Spleen (tissue), 11 donors: ENCODE data around the gene RWDD2A. TPM values are rescaled to one million over a fixed set of nuclear protein-coding genes. Genes with fewer than 3 reads are reported as not detected.

Experiments
- DNase-seq: peaks from one replicate; pipeline ENCODE4 v3.0.0-alpha.2; 2020
- H3K27ac ChIP-seq, 8 donors: fragments of 200-600 bp; sonication (generic) in 7 of 8; 1 replicate in 4 of 8; 2 replicates in 4 of 8; pipeline versions ENCODE4 v1.5.0 to v1.8.0; 2016 to 2021; ENCODE audit warnings: inconsistent platforms in 4 of 8, mild to moderate bottlenecking in 4 of 8, moderate library complexity in 1 of 8
- H3K27me3 ChIP-seq, 7 donors: fragments of 200-600 bp; sonication (generic) in 6 of 7; replicated peaks in 1 of 7; 1 replicate in 4 of 7; 2 replicates in 3 of 7; pipeline versions ENCODE4 v1.5.0 to v1.8.0; 2016 to 2021; ENCODE audit warnings: inconsistent platforms in 3 of 7, mild to moderate bottlenecking in 1 of 7
- H3K36me3 ChIP-seq, 6 donors: fragments of 200-600 bp; sonication (generic) in 5 of 6; 1 replicate in 4 of 6; 2 replicates in 2 of 6; pipeline versions ENCODE4 v1.5.0 to v1.8.0; 2016 to 2021; ENCODE audit warnings: inconsistent platforms in 2 of 6
- H3K4me1 ChIP-seq, 6 donors: fragments of 200-600 bp; sonication (generic) in 5 of 6; 1 replicate in 3 of 6; 2 replicates in 3 of 6; pipeline versions ENCODE4 v1.5.0 to v1.8.0; 2016 to 2021; ENCODE audit warnings: inconsistent platforms in 3 of 6
- H3K4me3 ChIP-seq, 8 donors: fragments of 200-600 bp; sonication (generic) in 7 of 8; 1 replicate in 4 of 8; 2 replicates in 4 of 8; pipeline versions ENCODE4 v1.5.0 to v1.8.0; 2016 to 2021; ENCODE audit warnings: inconsistent platforms in 4 of 8, mild to moderate bottlenecking in 4 of 8, moderate library complexity in 2 of 8
- H3K9me3 ChIP-seq, 8 donors: fragments of 200-600 bp; sonication (generic) in 7 of 8; 1 replicate in 4 of 8; 2 replicates in 4 of 8; pipeline versions ENCODE4 v1.5.0 to v1.8.0; 2016 to 2021; ENCODE audit warnings: inconsistent platforms in 4 of 8
- POLR2A ChIP-seq, 3 donors: fragments of 450-650 bp; IDR thresholded peaks; one replicate each; pipeline ENCODE4 v1.5.1; 2017; ENCODE audit warnings: antibody characterized with exemption in 3 of 3, mild to moderate bottlenecking in 1 of 3
- POLR2AphosphoS5 ChIP-seq, 3 donors: sonication (generic); formaldehyde crosslinking; IDR thresholded peaks; one replicate each; pipeline ENCODE4 v1.5.1; 2017; ENCODE audit warnings: antibody characterized with exemption in 3 of 3
- WGBS, 5 donors: extraction: QIAGEN DNeasy Blood & Tissue Kit in 3 of 5; methylation state at CpG; one replicate each; pipeline versions ENCODE4 v1.1.5 to v1.1.7; 2013 to 2018; 5-methylcytosine and 5-hydroxymethylcytosine counted together
- intact Hi-C: fragments of 100-400 bp; cut with DNase I; formaldehyde crosslinking; loops from one replicate; pipeline ENCODE4 v1.15.0; 2023; ENCODE audit warnings: low total_unique reads
- polyA plus RNA-seq, 3 donors: library from polyadenylated mRNA; stranded (reverse); fragments of 200-250 nt; gene quantifications; one replicate each; pipeline ENCODE4 v1.2.1, GENCODE V29; 2013
- total RNA-seq, 7 donors: library from RNA; depleted of rRNA in 3 of 7; stranded (reverse); fragments of >200 nt in 3 of 7; fragmentation: NEBNext Ultra II Directional in 4 of 7; extraction: Animal tissue kit (Norgen Biotek cat#: 25700) in 4 of 7; gene quantifications; one replicate each; pipeline versions ENCODE4 v1.1.0 to v1.2.1, GENCODE V29; 2016 to 2021
- TF ChIP-seq, protein P1 (sequence below), 11 experiments: fragments of 200-600 bp in 7 of 11; fragments of 450-650 bp in 4 of 11; sonication (generic) in 4 of 11; IDR thresholded peaks in 8 of 11; conservative IDR thresholded peaks in 3 of 11; 1 replicate in 7 of 11; 2 replicates in 4 of 11; pipeline versions ENCODE4 v1.4.0 to v1.8.0; 2016 to 2021; ENCODE audit warnings: antibody characterized with exemption in 11 of 11, inconsistent platforms in 4 of 11, mild to moderate bottlenecking in 1 of 11
- donor health status: healthy with polysubstance abuse.
- donor health status: DM: no; HTN: no; CAD: no; lungs with moderate emphysema.
- donor health status: DM: no; HTN: no; CAD: no.
- donor health status: Bipolar disorder and iron deficiency.
- donor health status: healthy.
- donor health status: DM: no; HTN: no; CAD: no.
- donor health status: DM: yes; HTN: yes; CAD: no.

The RWDD2A gene
- total and polyA plus RNA-seq, 10 donors = 1.9 to 4.2 (median 2.7) TPM

DNA sequence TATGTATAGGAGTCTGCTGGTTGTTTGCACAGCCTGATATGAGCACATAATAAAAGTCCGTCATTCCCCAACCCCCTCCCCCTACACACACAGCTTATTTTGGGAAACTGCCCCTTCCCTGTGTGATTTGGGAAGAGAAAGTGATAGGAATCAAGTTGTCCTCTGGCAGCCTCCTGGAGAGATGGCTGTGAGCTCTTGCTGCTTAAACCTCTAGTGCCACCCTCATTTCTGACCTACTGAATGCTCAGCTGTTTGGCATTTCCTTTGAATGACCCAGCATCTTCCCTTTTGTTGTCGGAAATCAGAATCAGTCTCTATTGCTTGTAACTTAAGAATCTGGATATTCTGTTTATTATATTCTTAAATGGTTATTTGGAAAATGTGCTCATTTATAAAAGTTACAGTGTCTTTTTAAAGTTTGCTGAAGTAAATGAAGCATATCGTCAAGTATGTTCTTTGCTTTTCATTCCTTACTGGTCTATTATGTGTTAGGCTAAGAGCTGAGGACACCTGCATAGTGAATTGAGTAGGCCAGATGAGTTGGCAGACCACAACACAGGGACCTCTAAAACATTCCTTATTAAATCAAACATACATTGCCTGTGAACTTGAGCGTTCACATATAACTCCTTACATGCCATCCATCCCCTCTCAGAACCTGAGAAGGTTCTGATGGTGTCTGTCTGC is 5.5 kb downstream of the RWDD2A start:
- WGBS, 5 donors = 87 to 91% (median 88%) methylated on average over 4 of the region's 4 CpGs
- no peaks in the 10 kb centered on the region for H3K9me3 ChIP-seq
- H3K36me3 ChIP-seq = peaks cover 0 to 14% (median 0%) of the 10 kb centered on the region in 6 donors
- intact Hi-C loops = loop anchor here (10.0 kb wide), 1 partner anchor 124 kb away; no protein-coding TSS in a partner anchor
- H3K27ac ChIP-seq = no peak overlapping the region
- H3K27me3 ChIP-seq = no peaks in the 10 kb centered on the region
- no peak overlapping the region for H3K4me3 ChIP-seq
- TF ChIP-seq POLR2AphosphoS5 (IDR thresholded peaks at IDR 0.05) (no peak), POLR2A (IDR thresholded peaks at IDR 0.05) (no peak)
- TF ChIP-seq, protein P1, sequence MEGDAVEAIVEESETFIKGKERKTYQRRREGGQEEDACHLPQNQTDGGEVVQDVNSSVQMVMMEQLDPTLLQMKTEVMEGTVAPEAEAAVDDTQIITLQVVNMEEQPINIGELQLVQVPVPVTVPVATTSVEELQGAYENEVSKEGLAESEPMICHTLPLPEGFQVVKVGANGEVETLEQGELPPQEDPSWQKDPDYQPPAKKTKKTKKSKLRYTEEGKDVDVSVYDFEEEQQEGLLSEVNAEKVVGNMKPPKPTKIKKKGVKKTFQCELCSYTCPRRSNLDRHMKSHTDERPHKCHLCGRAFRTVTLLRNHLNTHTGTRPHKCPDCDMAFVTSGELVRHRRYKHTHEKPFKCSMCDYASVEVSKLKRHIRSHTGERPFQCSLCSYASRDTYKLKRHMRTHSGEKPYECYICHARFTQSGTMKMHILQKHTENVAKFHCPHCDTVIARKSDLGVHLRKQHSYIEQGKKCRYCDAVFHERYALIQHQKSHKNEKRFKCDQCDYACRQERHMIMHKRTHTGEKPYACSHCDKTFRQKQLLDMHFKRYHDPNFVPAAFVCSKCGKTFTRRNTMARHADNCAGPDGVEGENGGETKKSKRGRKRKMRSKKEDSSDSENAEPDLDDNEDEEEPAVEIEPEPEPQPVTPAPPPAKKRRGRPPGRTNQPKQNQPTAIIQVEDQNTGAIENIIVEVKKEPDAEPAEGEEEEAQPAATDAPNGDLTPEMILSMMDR (IDR thresholded peaks at IDR 0.05 in 8 of 11, conservative IDR thresholded peaks at IDR 0.05 in 3 of 11) = no peak
- DNase-seq = no peak
- peaks cover 6 to 19% (median 13%) of the 10 kb centered on the region in 6 donors for H3K4me1 ChIP-seq

DNA sequence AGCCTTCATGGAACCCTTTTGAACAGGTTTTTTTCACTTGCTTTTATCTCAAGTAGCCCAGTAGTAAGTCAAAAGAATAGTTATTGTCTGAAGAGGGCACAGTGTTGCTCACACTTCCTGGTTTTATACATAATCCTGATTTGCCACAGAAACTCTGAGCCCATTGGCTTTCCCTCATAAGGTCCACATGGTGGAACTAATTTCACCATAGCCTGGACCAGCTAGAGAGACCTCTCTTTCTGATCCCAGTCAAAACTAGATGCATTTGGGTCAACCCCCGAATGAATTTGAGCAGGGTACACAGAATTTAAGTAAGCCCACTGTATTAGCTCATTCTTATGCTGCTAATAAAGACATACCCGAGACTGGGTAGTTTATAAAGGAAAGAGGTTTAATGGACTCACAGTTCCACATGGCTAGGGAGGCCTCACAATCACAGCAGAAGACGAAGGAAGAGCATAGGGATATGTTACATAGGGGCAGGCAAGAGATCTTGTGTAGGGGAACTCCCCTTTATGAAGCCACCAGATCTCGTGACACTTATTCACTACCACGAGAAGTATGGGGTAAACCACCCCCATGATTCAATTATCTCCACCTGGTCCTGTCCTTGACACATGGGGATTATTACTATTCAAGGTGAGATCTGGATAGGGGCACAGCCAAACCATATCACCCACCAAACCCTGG is 6.2 kb downstream of the RWDD2A start:
- peaks cover 0 to 14% (median 0%) of the 10 kb centered on the region in 6 donors for H3K36me3 ChIP-seq
- no peak overlapping the region for H3K27ac ChIP-seq
- 78 to 86% (median 79%) methylated on average over 5 of the region's 5 CpGs for WGBS, 5 donors
- H3K27me3 ChIP-seq = no peaks in the 10 kb centered on the region
- intact Hi-C loops = loop anchor here (10.0 kb wide), 1 partner anchor 125 kb away; no protein-coding TSS in a partner anchor
- H3K4me3 ChIP-seq = no peak overlapping the region
- no peak for DNase-seq
- no peaks in the 10 kb centered on the region for H3K9me3 ChIP-seq
- TF ChIP-seq, protein P1 (IDR thresholded peaks at IDR 0.05 in 8 of 11, conservative IDR thresholded peaks at IDR 0.05 in 3 of 11) = no peak
- no peak for TF ChIP-seq POLR2A (IDR thresholded peaks at IDR 0.05)
- TF ChIP-seq POLR2AphosphoS5 (IDR thresholded peaks at IDR 0.05) = no peak
- H3K4me1 ChIP-seq = peaks cover 2 to 13% (median 7%) of the 10 kb centered on the region in 6 donors

DNA sequence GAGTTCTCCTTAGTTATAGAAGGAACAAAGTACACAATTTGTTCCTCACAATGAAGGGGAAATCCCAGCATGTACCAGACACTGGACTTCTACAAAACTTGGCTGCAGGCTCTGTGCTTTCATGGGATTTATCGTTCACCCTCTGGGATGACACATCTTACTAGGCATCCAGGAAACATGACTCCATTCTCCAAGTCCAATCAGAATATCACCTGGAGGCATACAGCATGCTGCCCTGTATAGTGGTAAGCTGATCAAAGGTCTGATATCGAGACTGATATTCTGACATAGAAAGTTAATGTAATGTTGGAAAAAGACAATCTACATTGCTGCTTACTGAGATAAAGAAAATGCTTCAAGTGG is 6.7 kb downstream of the RWDD2A start:
- intact Hi-C loops = loop anchor here (10.0 kb wide), 1 partner anchor 125 kb away; no protein-coding TSS in a partner anchor
- H3K27me3 ChIP-seq = no peaks in the 10 kb centered on the region
- peaks cover 0 to 14% (median 0%) of the 10 kb centered on the region in 6 donors for H3K36me3 ChIP-seq
- peaks cover 0 to 7% (median 3%) of the 10 kb centered on the region in 6 donors for H3K4me1 ChIP-seq
- no peak overlapping the region for H3K27ac ChIP-seq
- 88 to 95% (median 93%) methylated on average over 2 of the region's 2 CpGs for WGBS, 5 donors
- TF ChIP-seq, protein P1 (IDR thresholded peaks at IDR 0.05 in 8 of 11, conservative IDR thresholded peaks at IDR 0.05 in 3 of 11) = no peak
- no peak for TF ChIP-seq POLR2A (IDR thresholded peaks at IDR 0.05)
- no peak for TF ChIP-seq POLR2AphosphoS5 (IDR thresholded peaks at IDR 0.05)
- no peak for DNase-seq
- H3K9me3 ChIP-seq = no peaks in the 10 kb centered on the region
- H3K4me3 ChIP-seq = no peak overlapping the region

DNA sequence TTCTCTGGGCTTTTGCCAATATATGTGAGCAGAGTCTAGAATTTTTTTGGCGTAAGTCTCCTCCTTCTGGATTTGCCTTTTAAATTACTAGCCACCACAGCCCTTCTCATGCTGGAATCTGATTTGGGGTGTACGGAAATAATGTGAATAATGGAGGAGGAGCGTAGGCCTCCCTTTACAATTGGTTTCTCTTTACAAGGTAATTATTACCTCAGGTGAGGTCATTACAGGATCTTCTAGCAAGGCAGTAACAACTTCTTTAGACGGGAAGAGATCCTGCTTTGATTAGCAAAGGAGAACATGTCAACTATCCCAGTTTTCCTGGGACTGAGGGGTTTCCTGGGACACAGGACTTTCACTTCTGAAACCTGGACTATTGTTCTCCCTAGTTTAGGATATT is 8.9 kb downstream of the RWDD2A start:
- TF ChIP-seq POLR2AphosphoS5 (IDR thresholded peaks at IDR 0.05) (no peak), POLR2A (IDR thresholded peaks at IDR 0.05) (no peak)
- TF ChIP-seq, protein P1 (IDR thresholded peaks at IDR 0.05 in 8 of 11, conservative IDR thresholded peaks at IDR 0.05 in 3 of 11) = no peak
- H3K4me1 ChIP-seq = no peaks in the 10 kb centered on the region
- no peak for DNase-seq
- intact Hi-C loops = no loop called here
- H3K4me3 ChIP-seq = no peak overlapping the region
- no peak overlapping the region for H3K27ac ChIP-seq
- no peaks in the 10 kb centered on the region for H3K9me3 ChIP-seq
- H3K36me3 ChIP-seq = peaks cover 0 to 7% (median 0%) of the 10 kb centered on the region in 6 donors
- 74 to 95% (median 78%) methylated on average over 4 of the region's 4 CpGs for WGBS, 5 donors
- no peaks in the 10 kb centered on the region for H3K27me3 ChIP-seq
